K562 (cell line): Measurements from ENCODE around the gene NCCRP1.

ENCODE experiments used
- CTCF ChIP-seq, 3 experiments: IDR thresholded peaks in 2 of 3; conservative IDR thresholded peaks in 1 of 3; 2 replicates each; pipeline ENCODE4 v1.5.1; 2011 to 2012; ENCODE audit warnings: low read length in 3 of 3, mild to moderate bottlenecking in 3 of 3, control low read depth in 2 of 3, improper control_type of control experiment in 1 of 3, inconsistent platforms in 1 of 3, low read depth in 1 of 3, mixed read lengths in 1 of 3, moderate library complexity in 1 of 3; ENCODE audit not compliant: insufficient read depth in 2 of 3
- E2F1 ChIP-seq: sonication (generic); formaldehyde crosslinking; IDR thresholded peaks from 2 replicates; pipeline ENCODE4 v1.8.1; 2023; ENCODE audit warnings: mild to moderate bottlenecking, missing genetic modification reagents, moderate library complexity
- HEY1 ChIP-seq: fragments of 250-450 bp; sonication (Bioruptor Pico); IDR thresholded peaks from 2 replicates; pipeline ENCODE4 v1.5.0; 2020; ENCODE audit warnings: mild to moderate bottlenecking, moderate library complexity, borderline replicate concordance
- NR3C1 ChIP-seq: sonication (generic); formaldehyde crosslinking; IDR thresholded peaks from 2 replicates; pipeline ENCODE4 v1.8.1; 2022; ENCODE audit warnings: missing genetic modification reagents
- TF ChIP-seq, protein P1 (sequence below): sonication (generic); formaldehyde crosslinking; IDR thresholded peaks from 2 replicates; pipeline ENCODE4 v1.9.0; 2022; ENCODE audit warnings: mild to moderate bottlenecking, missing genetic modification reagents

DNA sequence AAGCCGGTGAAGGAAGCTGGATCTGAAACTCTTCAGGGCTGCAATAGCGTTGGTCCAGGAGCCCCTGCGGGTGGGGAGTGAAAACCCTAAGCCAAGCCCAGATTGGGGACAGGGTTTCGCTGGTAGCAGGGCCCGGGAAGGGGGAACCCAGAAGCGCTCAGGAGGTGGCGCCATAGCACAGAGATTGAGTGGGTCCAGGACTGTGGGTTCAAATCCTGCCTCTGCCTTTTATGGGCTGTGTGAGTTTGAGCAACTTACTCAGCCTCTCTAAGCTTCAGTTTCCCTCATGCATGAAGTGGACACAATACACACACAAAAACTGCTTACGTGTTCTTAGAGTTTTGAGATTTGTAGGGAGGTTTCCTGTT is 15.6 kb downstream of the NCCRP1 start:
- TF ChIP-seq E2F1 (CRISPR knock-in tag) = no peak
- TF ChIP-seq, protein P1, sequence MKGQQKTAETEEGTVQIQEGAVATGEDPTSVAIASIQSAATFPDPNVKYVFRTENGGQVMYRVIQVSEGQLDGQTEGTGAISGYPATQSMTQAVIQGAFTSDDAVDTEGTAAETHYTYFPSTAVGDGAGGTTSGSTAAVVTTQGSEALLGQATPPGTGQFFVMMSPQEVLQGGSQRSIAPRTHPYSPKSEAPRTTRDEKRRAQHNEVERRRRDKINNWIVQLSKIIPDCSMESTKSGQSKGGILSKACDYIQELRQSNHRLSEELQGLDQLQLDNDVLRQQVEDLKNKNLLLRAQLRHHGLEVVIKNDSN (CRISPR knock-in tag) = no peak
- no peak for TF ChIP-seq NR3C1 (CRISPR knock-in tag)
- TF ChIP-seq HEY1 (CRISPR knock-in tag) = no peak
- TF ChIP-seq CTCF (IDR thresholded peaks at IDR 0.05 in 2 of 3, conservative IDR thresholded peaks at IDR 0.05 in 1 of 3; ENCODE audit: insufficient read depth in 2 of 3, low read depth in 1 of 3, low read length in 3 of 3) = peak; percentile 84 to 90 (median 89)
